H1 (cell line): ENCODE results near the gene C11orf54. TPM values are rescaled to one million over a fixed set of nuclear protein-coding genes. Genes with fewer than 3 reads are reported as not detected.

Experiments used
- CEBPB ChIP-seq: IDR thresholded peaks from 2 replicates; pipeline ENCODE4 v1.6.1; 2012; ENCODE audit warnings: low read depth, low read length
- CHD7 ChIP-seq: fragments of 300-600 bp; sonication (generic); IDR thresholded peaks from 2 replicates; pipeline ENCODE4 v1.7.1; 2012; ENCODE audit warnings: low read length, moderate library complexity, mild to moderate bottlenecking, inconsistent platforms; ENCODE audit not compliant: insufficient replicate concordance
- EGR1 ChIP-seq: IDR thresholded peaks from 2 replicates; pipeline ENCODE4 v1.6.1; 2011; ENCODE audit warnings: low read depth, low read length, borderline replicate concordance
- GABPA ChIP-seq: IDR thresholded peaks from 2 replicates; pipeline ENCODE4 v1.6.1; 2011; ENCODE audit warnings: mild to moderate bottlenecking, low read length, moderate library complexity, borderline replicate concordance; ENCODE audit not compliant: insufficient read depth
- HDAC2 ChIP-seq, 2 experiments: fragments of 300-600 bp in 1 of 2; sonication (generic) in 1 of 2; IDR thresholded peaks; 2 replicates each; pipeline ENCODE4 v1.6.1; 2011 to 2012; ENCODE audit warnings: low read depth in 2 of 2, low read length in 2 of 2, mild to moderate bottlenecking in 2 of 2, moderate library complexity in 2 of 2, borderline replicate concordance in 1 of 2, inconsistent platforms in 1 of 2
- RFX5 ChIP-seq: IDR thresholded peaks from 2 replicates; pipeline ENCODE4 v1.6.1; 2011; ENCODE audit warnings: low read depth, low read length, improper control_type of control experiment, borderline replicate concordance
- SRF ChIP-seq: IDR thresholded peaks from 2 replicates; pipeline ENCODE4 v1.6.1; 2011; ENCODE audit warnings: mild to moderate bottlenecking, low read depth, low read length, moderate library complexity
- TAF7 ChIP-seq: optimal IDR thresholded peaks from 2 replicates; pipeline ENCODE3; 2011; ENCODE audit warnings: low read depth, mild to moderate bottlenecking, inconsistent platforms, low read length, moderate library complexity, borderline replicate concordance
- TCF12 ChIP-seq: IDR thresholded peaks from 2 replicates; pipeline ENCODE4 v1.6.1; 2011; ENCODE audit warnings: low read depth, mild to moderate bottlenecking, low read length
- YY1 ChIP-seq: IDR thresholded peaks from 2 replicates; pipeline ENCODE4 v1.6.1; 2011; ENCODE audit warnings: low read depth, mild to moderate bottlenecking, low read length
- polyA plus RNA-seq, 7 experiments: library from polyadenylated mRNA; depleted of rRNA in 3 of 7; stranded (reverse) in 5 of 7; unstranded in 2 of 7; fragments of >200 nt in 5 of 7; fragments of 200-250 nt in 2 of 7; gene quantifications; 1 replicate in 5 of 7; 2 replicates in 1 of 7; 4 replicates in 1 of 7; pipeline versions ENCODE4 v1.2.1 to v1.2.3, GENCODE V29; 2011 to 2013; ENCODE audit warnings: missing spikeins in 2 of 7, mixed read lengths in 2 of 7
- total RNA-seq: library from RNA; stranded (reverse); fragmentation: NEBNext Ultra II Directional; extraction: Animal tissue kit (Norgen Biotek cat#: 25700); gene quantifications from 2 replicates; pipeline ENCODE4 v1.2.1, GENCODE V29; 2021

C11orf54 gene
- total and polyA plus RNA-seq, 2 of the 8 experiments (the other 6 are each of a cell fraction or from before 2014, with no cell fraction given): 14.7 to 24.5 TPM

GRCh38 chr11:93784145-93784934 lies 42.9 kb downstream of the C11orf54 start, which contains the start of gene MED17 (continued):
- TF ChIP-seq RFX5 (no peak), TAF7 (peak; percentile 83), CEBPB (peak; percentile 48; the same call in 1 of the 2 replicates), SRF (no peak), TCF12 (no peak), GABPA (peak; percentile 89), CHD7 (no peak), HDAC2 (IDR thresholded peaks at IDR 0.05; ENCODE audit: borderline replicate concordance in 1 of 2, low read depth in 2 of 2, low read length in 2 of 2) (no peak; a peak in 1 of 4 replicates), YY1 (no peak; the same call in none of the 2 replicates), EGR1 (no peak)
